Stomach (tissue), 9 donors: ENCODE data around the gene EID2B. TPM values are rescaled to one million over a fixed set of nuclear protein-coding genes. Genes with fewer than 3 reads are reported as not detected.

Experiments used
- DNase-seq, 2 donors: peaks; one replicate each; pipeline versions ENCODE4 v3.0.0 to v3.0.0-alpha.2; 2013 to 2019
- H3K27ac ChIP-seq, 5 donors: fragments of 200-600 bp in 4 of 5; sonication (generic) in 4 of 5; one replicate each; pipeline ENCODE4 v1.5.1; 2013 to 2019; ENCODE audit warnings: mild to moderate bottlenecking in 1 of 5, moderate library complexity in 1 of 5
- H3K27me3 ChIP-seq, 3 donors: fragments of 200-600 bp; sonication (generic); one replicate each; pipeline ENCODE4 v1.5.1; 2017 to 2019; ENCODE audit warnings: mixed run types in 1 of 3
- H3K36me3 ChIP-seq, 4 donors: fragments of 200-600 bp; sonication (generic); 1 replicate in 3 of 4; 2 replicates in 1 of 4; pipeline ENCODE4 v1.5.1; 2016 to 2019
- H3K4me1 ChIP-seq, 4 donors: fragments of 200-600 bp; sonication (generic); one replicate each; pipeline ENCODE4 v1.5.1; 2016 to 2019
- H3K4me3 ChIP-seq, 4 donors: fragments of 200-600 bp; sonication (generic) in 3 of 4; one replicate each; pipeline ENCODE4 v1.5.1; 2016 to 2019; ENCODE audit warnings: mild to moderate bottlenecking in 1 of 4
- H3K9me3 ChIP-seq, 4 donors: fragments of 200-600 bp; sonication (generic); one replicate each; pipeline ENCODE4 v1.5.1; 2016 to 2019
- CTCF ChIP-seq, 7 experiments: fragments of 450-650 bp in 4 of 7; fragments of 200-600 bp in 3 of 7; sonication (generic) in 3 of 7; IDR thresholded peaks; one replicate each; pipeline ENCODE4 v1.5.1; 2016 to 2019; ENCODE audit warnings: antibody characterized with exemption in 7 of 7, control low read depth in 2 of 7, mild to moderate bottlenecking in 1 of 7
- EP300 ChIP-seq: sonication (generic); formaldehyde crosslinking; IDR thresholded peaks from one replicate; pipeline ENCODE4 v1.6.1; 2017; ENCODE audit warnings: antibody characterized with exemption
- POLR2A ChIP-seq, 4 donors: fragments of 450-650 bp; IDR thresholded peaks; one replicate each; pipeline ENCODE4 v1.6.1; 2016; ENCODE audit warnings: antibody characterized with exemption in 4 of 4, control low read depth in 2 of 4, mild to moderate bottlenecking in 1 of 4, moderate library complexity in 1 of 4
- POLR2AphosphoS5 ChIP-seq, 3 donors: sonication (generic); formaldehyde crosslinking; IDR thresholded peaks; one replicate each; pipeline ENCODE4 v1.6.1; 2016; ENCODE audit warnings: antibody characterized with exemption in 3 of 3
- WGBS, 5 donors: extraction: QIAGEN DNeasy Blood & Tissue Kit in 3 of 5; methylation state at CpG; one replicate each; pipeline versions ENCODE4 v1.1.5 to v1.1.7; 2013 to 2018; 5-methylcytosine and 5-hydroxymethylcytosine counted together
- intact Hi-C: fragments of 100-400 bp; cut with DNase I; formaldehyde crosslinking; loops from one replicate; pipeline ENCODE4 v1.15.1; 2023; ENCODE audit warnings: low total_unique reads
- polyA plus RNA-seq, 3 donors: library from polyadenylated mRNA; stranded (reverse); fragments of 200-250 nt; gene quantifications; one replicate each; pipeline ENCODE4 v1.2.3, GENCODE V29; 2013
- total RNA-seq, 5 donors: library from RNA; depleted of rRNA; stranded (reverse); fragments of >200 nt; gene quantifications; one replicate each; pipeline versions ENCODE4 v1.1.0 to v1.2.3, GENCODE V29; 2014 to 2016
- donor health status: healthy with polysubstance abuse.
- donor health status: Bipolar disorder and iron deficiency.
- donor health status: healthy.

The EID2B gene
- total and polyA plus RNA-seq, 8 donors: 0.58 to 5.7 (median 1.2) TPM; not detected in 1

- DNase-seq: no peak
- 17 to 24% (median 23%) methylated on average over 12 of the region's 12 CpGs for WGBS, 5 donors
- intact Hi-C loops: loop anchor here (10.0 kb wide), 1 partner anchor 58 kb away; no protein-coding TSS in a partner anchor
- Histone ChIP-seq H3K9me3 (no peaks in the 10 kb centered on the region), H3K36me3 (no peaks in the 10 kb centered on the region), H3K4me3 (peak overlapping the region; percentile 70 to 97 (median 80)), H3K4me1 (peaks cover 0 to 43% (median 22%) of the 10 kb centered on the region in 4 donors), H3K27ac (peak overlapping the region in 2 of 5 donors; percentile 84 to 92), H3K27me3 (no peaks in the 10 kb centered on the region)
- TF ChIP-seq EP300: no peak
- TF ChIP-seq POLR2AphosphoS5 (IDR thresholded peaks at IDR 0.05): no peak
- no peak for TF ChIP-seq POLR2A (IDR thresholded peaks at IDR 0.05)
- peak in 1 of 7 experiments; percentile 0 for TF ChIP-seq CTCF (IDR thresholded peaks at IDR 0.05)
Measured at GRCh38 chr19:39533003-39533512, 406 bp upstream of the EID2B start.

GRCh38 chr19:39531834-39532232 lies 819 bp downstream of the EID2B start:
- WGBS, 5 donors: 33 to 56% (median 42%) methylated on average over 14 of the region's 14 CpGs
- no peak for DNase-seq
- peaks cover 0 to 6% (median 2%) of the 10 kb centered on the region in 4 donors for H3K36me3 ChIP-seq
- peak overlapping the region; percentile 76 to 92 (median 83) for H3K27ac ChIP-seq
- no peaks in the 10 kb centered on the region for H3K9me3 ChIP-seq
- H3K4me3 ChIP-seq: peak overlapping the region; percentile 70 to 97 (median 80)
- intact Hi-C loops: loop anchor here (10.0 kb wide), 1 partner anchor 57 kb away; no protein-coding TSS in a partner anchor
- H3K27me3 ChIP-seq: no peaks in the 10 kb centered on the region
- H3K4me1 ChIP-seq: peaks cover 0 to 34% (median 19%) of the 10 kb centered on the region in 4 donors
- no peak for TF ChIP-seq POLR2AphosphoS5 (IDR thresholded peaks at IDR 0.05)
- TF ChIP-seq CTCF (IDR thresholded peaks at IDR 0.05): no peak
- no peak for TF ChIP-seq EP300
- no peak for TF ChIP-seq POLR2A (IDR thresholded peaks at IDR 0.05)

GRCh38 chr19:39525205-39525604 lies 7.4 kb downstream of the EID2B start:
- no peak overlapping the region for H3K27ac ChIP-seq
- intact Hi-C loops: no loop called here
- no peak for DNase-seq
- no peaks in the 10 kb centered on the region for H3K9me3 ChIP-seq
- no peaks in the 10 kb centered on the region for H3K27me3 ChIP-seq
- WGBS, 5 donors: 86 to 97% (median 95%) methylated on average over 3 of the region's 3 CpGs
- TF ChIP-seq EP300 (no peak), CTCF (IDR thresholded peaks at IDR 0.05) (no peak), POLR2AphosphoS5 (IDR thresholded peaks at IDR 0.05) (no peak), POLR2A (IDR thresholded peaks at IDR 0.05) (no peak)
- H3K36me3 ChIP-seq: peaks cover 0 to 6% (median 2%) of the 10 kb centered on the region in 4 donors
- peaks cover 0 to 7% (median under 1%) of the 10 kb centered on the region in 4 donors for H3K4me1 ChIP-seq
- H3K4me3 ChIP-seq: no peak overlapping the region

- no peaks in the 10 kb centered on the region for H3K9me3 ChIP-seq
- H3K27ac ChIP-seq: no peak overlapping the region
- no peaks in the 10 kb centered on the region for H3K27me3 ChIP-seq
- no peak overlapping the region for H3K4me3 ChIP-seq
- peaks cover 0 to 6% (median 2%) of the 10 kb centered on the region in 4 donors for H3K36me3 ChIP-seq
- intact Hi-C loops: no loop called here
- TF ChIP-seq CTCF (IDR thresholded peaks at IDR 0.05) (no peak), EP300 (no peak), POLR2AphosphoS5 (IDR thresholded peaks at IDR 0.05) (no peak), POLR2A (IDR thresholded peaks at IDR 0.05) (no peak)
- WGBS, 5 donors: 77 to 90% (median 85%) methylated on average over 8 of the region's 8 CpGs
- H3K4me1 ChIP-seq: peaks cover 0 to under 1% (median 0%) of the 10 kb centered on the region in 4 donors
- no peak for DNase-seq
Measured at GRCh38 chr19:39524495-39524894, 8.2 kb downstream of the EID2B start.
